ENCODE results near the gene FTH1.

FTH1 gene

GRCh38 chr11:61919705-61920631 lies 47.5 kb downstream of the FTH1 start:
- no peak overlapping the region for H3K27ac ChIP-seq
- no peak for TF ChIP-seq CTCF (conservative IDR thresholded peaks at IDR 0.05)

DNA sequence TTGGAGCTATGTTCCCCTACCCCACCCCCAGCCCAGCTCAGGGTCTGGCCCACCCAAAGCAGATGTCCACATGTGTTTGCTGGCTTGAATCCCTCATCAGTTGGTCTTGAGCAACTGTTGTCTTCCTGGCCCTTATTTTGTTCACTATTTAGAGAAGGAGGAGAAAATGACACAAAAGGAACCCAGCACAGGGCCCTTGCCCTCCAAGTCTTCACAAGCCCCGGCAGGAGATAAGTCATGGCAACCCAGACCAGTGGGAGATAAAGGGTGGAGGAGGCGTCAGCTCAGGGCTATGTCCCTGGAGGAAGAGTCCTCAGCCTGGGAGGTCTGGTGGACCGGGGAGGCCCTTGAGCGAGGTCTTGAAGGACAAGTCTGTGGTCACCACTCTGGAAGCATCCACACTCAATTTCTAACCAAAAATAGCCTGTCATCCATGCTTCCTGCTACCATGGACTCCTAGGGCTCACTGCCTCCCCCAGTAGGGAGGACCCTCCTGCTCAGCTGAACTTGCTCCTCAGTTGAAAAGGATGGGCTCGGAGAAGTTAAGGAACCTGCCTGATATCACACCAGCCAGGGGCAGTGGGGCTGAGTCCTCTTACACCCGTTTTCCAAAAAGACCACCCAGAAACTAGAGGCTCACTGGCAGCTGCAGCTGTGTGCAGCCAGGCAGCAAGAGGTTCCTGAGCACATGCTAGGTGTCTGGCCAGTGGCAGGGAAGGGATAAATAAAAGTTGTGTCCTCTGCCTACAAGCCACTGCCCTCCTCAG lies 48.3 kb downstream of the FTH1 start:
- no peak overlapping the region for H3K27ac ChIP-seq
- TF ChIP-seq CTCF (conservative IDR thresholded peaks at IDR 0.05), result no peak

GRCh38 chr11:61918251-61918937 lies 49.0 kb downstream of the FTH1 start:
- TF ChIP-seq CTCF (conservative IDR thresholded peaks at IDR 0.05), result no peak
- H3K27ac ChIP-seq, result no peak overlapping the region; the same call in 1 of the 2 replicates

DNA sequence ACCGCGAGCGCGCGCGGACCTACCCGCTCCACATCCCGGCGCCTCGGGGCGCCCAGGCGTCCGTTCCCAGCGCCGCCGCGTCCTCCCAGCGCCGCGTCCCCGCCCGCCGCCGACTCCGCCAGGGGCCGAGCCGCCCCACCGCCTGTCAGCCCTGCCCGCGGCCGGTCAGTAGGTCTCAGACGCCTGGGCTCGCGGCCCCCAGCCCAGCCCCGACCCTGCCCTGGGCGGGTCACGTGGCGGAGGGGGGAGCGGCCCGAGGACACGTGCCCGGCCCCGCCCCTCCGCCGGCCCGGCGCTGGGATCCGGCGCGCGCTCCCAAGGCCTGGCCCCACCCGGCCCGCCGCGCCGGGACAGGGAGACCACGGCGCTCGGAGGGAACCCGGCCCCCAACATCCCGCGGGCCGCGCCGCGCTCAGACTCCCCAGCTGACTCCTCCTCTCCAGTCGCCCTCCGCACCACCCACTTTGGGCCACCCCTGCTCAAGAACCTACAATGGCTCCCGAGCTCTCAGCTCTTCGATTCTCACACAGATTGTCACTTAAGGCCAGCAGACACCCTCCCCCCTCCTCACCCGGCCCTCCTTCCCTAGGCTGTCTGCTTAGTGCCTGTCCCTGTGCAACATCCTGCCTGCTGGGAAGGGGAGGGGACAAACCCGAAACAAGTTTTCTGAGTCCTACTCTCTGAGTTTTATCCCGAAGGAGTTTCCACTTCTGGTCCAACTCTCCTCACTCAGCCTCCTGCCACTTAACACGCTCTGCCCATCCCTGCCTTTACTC lies 49.9 kb downstream of the FTH1 start, which contains the start of gene RAB3IL1:
RAB3IL1 (minus strand) TSS at position 233 of the 776 bp plus-strand sequence; CDS start at position 34, 199 bp downstream.
- H3K27ac ChIP-seq, result peak within 1 kb of the TSS; percentile 53; the same call in 1 of the 2 replicates
- no peak for TF ChIP-seq CTCF (conservative IDR thresholded peaks at IDR 0.05)

GRCh38 chr11:61916737-61917333 lies 50.6 kb downstream of the FTH1 start:
- H3K27ac ChIP-seq, result peak overlapping the region; percentile 53; the same call in 1 of the 2 replicates
- TF ChIP-seq CTCF (conservative IDR thresholded peaks at IDR 0.05), result no peak

DNA sequence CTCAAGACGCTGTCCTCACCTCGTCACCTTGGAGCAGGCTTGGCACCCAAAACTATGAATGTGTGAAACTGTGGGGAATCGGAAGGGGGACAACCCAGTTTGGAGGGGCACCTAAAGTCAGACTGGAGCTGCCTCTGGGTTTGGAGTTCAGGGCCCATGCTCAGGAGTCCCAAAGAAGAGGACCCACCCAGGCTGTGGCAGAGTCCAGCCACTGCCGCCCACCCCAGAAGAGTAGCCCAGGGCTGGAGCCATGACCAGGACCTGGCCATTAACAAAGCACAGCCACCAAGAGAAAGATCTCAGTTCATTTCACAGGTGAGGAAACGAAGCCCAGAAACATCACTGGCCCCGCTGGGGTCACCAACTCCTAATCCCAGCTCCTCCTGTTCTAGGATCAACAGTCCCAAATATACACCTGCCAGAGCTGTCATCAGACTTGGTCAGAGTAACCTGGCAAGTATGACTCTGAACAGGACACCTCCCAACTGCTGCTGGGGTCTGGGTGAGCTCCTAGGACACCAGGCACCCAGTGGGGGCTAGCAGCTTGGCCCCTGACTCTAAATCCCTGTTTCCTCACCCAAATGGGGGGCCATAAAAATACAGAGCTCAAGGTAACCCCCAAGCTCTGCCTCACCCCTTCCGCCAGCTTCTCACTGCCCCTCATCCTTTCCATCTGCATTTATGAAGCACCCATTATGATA lies 52.8 kb downstream of the FTH1 start:
- no peak for TF ChIP-seq CTCF (conservative IDR thresholded peaks at IDR 0.05)
- no peak overlapping the region for H3K27ac ChIP-seq

Data from VCaP (cell line).